Measurements from ENCODE around the gene ARID3A. TPM values are rescaled to one million over a fixed set of nuclear protein-coding genes. Genes with fewer than 3 reads are reported as not detected.

The ARID3A gene
- total RNA-seq, 1 experiment from 2014 or later: 0.85 TPM

GRCh38 chr19:929203-929890 is 3.5 kb downstream of the ARID3A start:
- H3K27me3 Mint-ChIP-seq (ENCODE audit: unreplicated experiment): peaks cover 16% of the 10 kb centered on the region
- intact Hi-C loops (cut with micrococcal nuclease; ENCODE audit: unreplicated experiment): no loop called here
- no peaks in the 10 kb centered on the region for H3K4me1 Mint-ChIP-seq (ENCODE audit: low read depth, unreplicated experiment)
- peaks cover 13% of the 10 kb centered on the region for H3K36me3 Mint-ChIP-seq (ENCODE audit: insufficient read depth, unreplicated experiment)
- no peak for DNase-seq
- no peak for TF ChIP-seq CTCF (IDR thresholded peaks at IDR 0.05; ENCODE audit: unreplicated experiment)
- H3K27ac Mint-ChIP-seq (ENCODE audit: unreplicated experiment): no peak overlapping the region
- no TSS peak for BruUV-seq (replicated peaks)
- CTCF ChIA-PET: no interaction called here
- H3K9me3 Mint-ChIP-seq (ENCODE audit: low read depth, unreplicated experiment): no peaks in the 10 kb centered on the region
- no peak overlapping the region for H3K4me3 Mint-ChIP-seq (ENCODE audit: low read depth, unreplicated experiment)

GRCh38 chr19:929891-930258 is 4.0 kb downstream of the ARID3A start:
- Mint-ChIP-seq H3K9me3 (ENCODE audit: low read depth, unreplicated experiment) (no peaks in the 10 kb centered on the region), H3K4me1 (ENCODE audit: low read depth, unreplicated experiment) (no peaks in the 10 kb centered on the region), H3K36me3 (ENCODE audit: insufficient read depth, unreplicated experiment) (peaks cover 13% of the 10 kb centered on the region), H3K27ac (ENCODE audit: unreplicated experiment) (no peak overlapping the region), H3K27me3 (ENCODE audit: unreplicated experiment) (peaks cover 16% of the 10 kb centered on the region), H3K4me3 (ENCODE audit: low read depth, unreplicated experiment) (no peak overlapping the region)
- no peak for TF ChIP-seq CTCF (IDR thresholded peaks at IDR 0.05; ENCODE audit: unreplicated experiment)
- no TSS peak for BruUV-seq (replicated peaks)
- intact Hi-C loops (cut with micrococcal nuclease; ENCODE audit: unreplicated experiment): no loop called here
- DNase-seq: no peak
- CTCF ChIA-PET: no interaction called here

GRCh38 chr19:931860-932647 is 6.2 kb downstream of the ARID3A start:
- Mint-ChIP-seq H3K9me3 (ENCODE audit: low read depth, unreplicated experiment) (no peaks in the 10 kb centered on the region), H3K36me3 (ENCODE audit: insufficient read depth, unreplicated experiment) (peaks cover 6% of the 10 kb centered on the region), H3K27ac (ENCODE audit: unreplicated experiment) (no peak overlapping the region), H3K4me3 (ENCODE audit: low read depth, unreplicated experiment) (no peak overlapping the region), H3K4me1 (ENCODE audit: low read depth, unreplicated experiment) (no peaks in the 10 kb centered on the region), H3K27me3 (ENCODE audit: unreplicated experiment) (peaks cover 16% of the 10 kb centered on the region)
- intact Hi-C loops (cut with micrococcal nuclease; ENCODE audit: unreplicated experiment): no loop called here
- CTCF ChIA-PET: interaction anchor here (0.9 kb wide), 1 partner anchor 30 kb away, joined by 8 read pairs; no protein-coding TSS in a partner anchor
- DNase-seq: no peak
- no TSS peak for BruUV-seq (replicated peaks)
- TF ChIP-seq CTCF (IDR thresholded peaks at IDR 0.05; ENCODE audit: unreplicated experiment): no peak

GRCh38 chr19:932648-933552 is 7.1 kb downstream of the ARID3A start:
- intact Hi-C loops (cut with micrococcal nuclease; ENCODE audit: unreplicated experiment): no loop called here
- peaks cover 6% of the 10 kb centered on the region for H3K36me3 Mint-ChIP-seq (ENCODE audit: insufficient read depth, unreplicated experiment)
- BruUV-seq (replicated peaks): no TSS peak
- H3K27ac Mint-ChIP-seq (ENCODE audit: unreplicated experiment): no peak overlapping the region
- no peaks in the 10 kb centered on the region for H3K9me3 Mint-ChIP-seq (ENCODE audit: low read depth, unreplicated experiment)
- peak; percentile 31 for DNase-seq
- CTCF ChIA-PET: interaction anchor here (0.6 to 0.9 kb wide), 2 partner anchors 29 to 387 kb away, joined by 3 to 8 read pairs; no protein-coding TSS in a partner anchor
- H3K4me3 Mint-ChIP-seq (ENCODE audit: low read depth, unreplicated experiment): no peak overlapping the region
- H3K27me3 Mint-ChIP-seq (ENCODE audit: unreplicated experiment): peaks cover 16% of the 10 kb centered on the region
- TF ChIP-seq CTCF (IDR thresholded peaks at IDR 0.05; ENCODE audit: unreplicated experiment): no peak
- H3K4me1 Mint-ChIP-seq (ENCODE audit: low read depth, unreplicated experiment): no peaks in the 10 kb centered on the region

Data from Calu3 (cell line).